GM12878 (cell line): ENCODE results near the gene RASSF6. TPM values are rescaled to one million over a fixed set of nuclear protein-coding genes. Genes with fewer than 3 reads are reported as not detected.

Experiments used
- ATAC-seq: fragments of 200-7000 bp; cut with Tn5 transposase; 3 replicates; pipeline ENCODE4 v1.9.1; 2020; ENCODE audit warnings: mild to moderate bottlenecking, moderate library complexity
- BruUV-seq: library from RNA; stranded (reverse); fragments of 400-500 nt; replicated peaks from 2 replicates; lab custom pipeline; 2021; lab: Mats Ljungman, UMichigan
- CTCF ChIA-PET: fragments of 300-600 bp; sonication (Branson Sonifier 250); formaldehyde crosslinking; extraction: SDS; loops from one replicate; lab custom pipeline; 2021; ENCODE audit warnings: inconsistent platforms; lab: Yijun Ruan, JAX
- POLR2A ChIA-PET: fragments of 350-600 bp; formaldehyde crosslinking; extraction: SDS; loops from one replicate; lab custom pipeline; 2021; ENCODE audit warnings: inconsistent platforms; lab: Charles Lee
- RAD21 ChIA-PET: fragments of 300-600 bp; sonication (Branson Sonifier 250); formaldehyde crosslinking; loops from one replicate; lab custom pipeline; 2023; ENCODE audit warnings: antibody characterized with exemption; ENCODE audit not compliant: unreplicated experiment; lab: Charles Lee
- SMC1A ChIA-PET: fragments of 300-600 bp; sonication (Branson Sonifier 250); formaldehyde crosslinking; loops from one replicate; lab custom pipeline; 2023; ENCODE audit not compliant: unreplicated experiment, uncharacterized antibody; lab: Charles Lee
- DNase-seq: peaks from one replicate; pipeline ENCODE4 v3.0.0-alpha.2; 2011; ENCODE audit warnings: low read depth, low spot score
- FAIRE-seq: peaks from 3 replicates; lab custom pipeline; 2011; peaks lifted over from hg19 to GRCh38; lab: Jason Lieb, UNC
- H2AFZ ChIP-seq: 2 replicates; pipeline ENCODE4 v1.6.0; 2011; ENCODE audit warnings: low read depth, low read length, control low read depth; ENCODE audit not compliant: control insufficient read depth
- H3K27ac ChIP-seq: 2 replicates; pipeline ENCODE4 v1.5.1; 2011; ENCODE audit warnings: control low read depth; ENCODE audit not compliant: control insufficient read depth, insufficient read depth
- H3K27me3 ChIP-seq, 2 experiments: replicated peaks in 1 of 2; 2 replicates each; pipeline versions ENCODE4 v1.6.0 to v1.6.1; 2011; ENCODE audit warnings: low read length in 1 of 2; ENCODE audit not compliant: control insufficient read depth in 2 of 2, insufficient read depth in 2 of 2
- H3K36me3 ChIP-seq, 2 experiments: 2 replicates each; pipeline ENCODE4 v1.5.1; 2011; ENCODE audit warnings: low read length in 1 of 2; ENCODE audit not compliant: control insufficient read depth in 2 of 2, insufficient read depth in 2 of 2
- H3K4me1 ChIP-seq: 2 replicates; pipeline ENCODE4 v1.6.1; 2011; ENCODE audit warnings: mild to moderate bottlenecking, low read length, moderate library complexity, mixed read lengths; ENCODE audit not compliant: control insufficient read depth, insufficient read depth
- H3K4me2 ChIP-seq: 2 replicates; pipeline ENCODE4 v1.6.0; 2011; ENCODE audit warnings: control low read depth; ENCODE audit not compliant: control insufficient read depth, insufficient read depth
- H3K4me3 ChIP-seq: fragments of 200-600 bp; sonication (generic); 2 replicates; pipeline ENCODE4 v1.5.1; 2016
- H3K79me2 ChIP-seq: 2 replicates; pipeline ENCODE4 v1.6.0; 2011; ENCODE audit warnings: low read length; ENCODE audit not compliant: control insufficient read depth, insufficient read depth
- H3K9ac ChIP-seq: 2 replicates; pipeline ENCODE4 v1.8.0; 2011; ENCODE audit warnings: low read length, control low read depth, mixed read lengths; ENCODE audit not compliant: control insufficient read depth, insufficient read depth
- H3K9me3 ChIP-seq: replicated peaks from 3 replicates; pipeline ENCODE4 v1.5.1; 2011; ENCODE audit warnings: mild to moderate bottlenecking, low read length; ENCODE audit not compliant: control insufficient read depth, insufficient read depth
- H4K20me1 ChIP-seq: 2 replicates; pipeline ENCODE4 v1.6.0; 2011; ENCODE audit not compliant: control insufficient read depth, insufficient read depth
- BHLHE40 ChIP-seq, 2 experiments: fragments of 450-650 bp in 1 of 2; IDR thresholded peaks; 2 replicates each; pipeline ENCODE4 v1.6.1; 2011 to 2017; ENCODE audit warnings: low read depth in 2 of 2, borderline replicate concordance in 1 of 2, improper control_type of control experiment in 1 of 2, low read length in 1 of 2, mild to moderate bottlenecking in 1 of 2
- EGR1 ChIP-seq, 2 experiments: IDR thresholded peaks; 1 replicate in 1 of 2; 2 replicates in 1 of 2; pipeline ENCODE4 v1.6.1; 2011 to 2012; ENCODE audit warnings: low read depth in 2 of 2, low read length in 2 of 2, borderline replicate concordance in 1 of 2, mild to moderate bottlenecking in 1 of 2, moderate library complexity in 1 of 2
- GABPA ChIP-seq: IDR thresholded peaks from 2 replicates; pipeline ENCODE4 v1.6.1; 2014; ENCODE audit warnings: antibody characterized with exemption, low read depth, mild to moderate bottlenecking, inconsistent platforms
- LARP7 ChIP-seq: fragments of 450-650 bp; IDR thresholded peaks from 2 replicates; pipeline ENCODE4 v1.6.1; 2017; ENCODE audit warnings: mild to moderate bottlenecking
- NRF1 ChIP-seq: conservative IDR thresholded peaks from 2 replicates; pipeline ENCODE4 v1.6.1; 2011; ENCODE audit warnings: mild to moderate bottlenecking, low read depth, low read length, improper control_type of control experiment
- PAX5 ChIP-seq: IDR thresholded peaks from 2 replicates; pipeline ENCODE4 v1.6.1; 2011; ENCODE audit warnings: low read depth, low read length, borderline replicate concordance
- POLR2A ChIP-seq: IDR thresholded peaks from 2 replicates; pipeline ENCODE4 v1.6.1; 2011; ENCODE audit warnings: low read depth, mild to moderate bottlenecking, low read length
- PRDM15 ChIP-seq: fragments of 450-650 bp; formaldehyde crosslinking; IDR thresholded peaks from 2 replicates; pipeline ENCODE4 v1.4.0; 2020; ENCODE audit warnings: mild to moderate bottlenecking, moderate library complexity
- RAD51 ChIP-seq: fragments of 450-650 bp; IDR thresholded peaks from 2 replicates; pipeline ENCODE4 v1.6.1; 2016; ENCODE audit warnings: moderate library complexity, mild to moderate bottlenecking, inconsistent platforms
- SP1 ChIP-seq: IDR thresholded peaks from one replicate; pipeline ENCODE4 v1.6.1; 2011; ENCODE audit warnings: low read depth, low read length
- SUPT20H ChIP-seq: IDR thresholded peaks from 2 replicates; pipeline ENCODE4 v1.6.1; 2011; ENCODE audit warnings: low read depth, mild to moderate bottlenecking, low read length, moderate library complexity, borderline replicate concordance; ENCODE audit not compliant: control insufficient read depth
- WGBS: methylation state at CpG from one replicate; pipeline ENCODE4 v1.1.6; 2016; ENCODE audit warnings: low lambda C conversion rate; ENCODE audit not compliant: insufficient replicate concordance, insufficient coverage; ENCODE audit errors: missing lambda C conversion rate; 5-methylcytosine and 5-hydroxymethylcytosine counted together
- in situ Hi-C: fragments of 300-500 bp; cut with MboI; formaldehyde crosslinking; loops from 9 replicates; pipeline ENCODE4 v1.14.3; 2018; ENCODE audit warnings: mixed read lengths
- intact Hi-C: fragments of 100-400 bp; cut with micrococcal nuclease; formaldehyde crosslinking; loops from one replicate; pipeline ENCODE4 v1.14.2; 2022; ENCODE audit not compliant: unreplicated experiment
- polyA plus RNA-seq, 11 experiments: library from polyadenylated mRNA; depleted of rRNA in 4 of 11; unstranded in 6 of 11; stranded (reverse) in 5 of 11; fragments of >200 nt; fragmentation: Nextera tagmentation in 4 of 11; fragmentation: Illumina TruSeq in 1 of 11; extraction: Ambion mirVana in 4 of 11; extraction: Trizol in 1 of 11; gene quantifications; 1 replicate in 1 of 11; 2 replicates in 10 of 11; pipeline versions ENCODE4 v1.2.1 to v1.2.3, GENCODE V29; 2011 to 2016; ENCODE audit warnings: inconsistent platforms in 2 of 11, missing spikeins in 2 of 11, low read depth in 1 of 11
- total RNA-seq, 4 experiments: library from RNA; depleted of rRNA in 3 of 4; stranded (reverse); fragments of >200 nt in 3 of 4; fragmentation: Illumina TruSeq in 1 of 4; extraction: Trizol in 1 of 4; gene quantifications; 2 replicates each; pipeline versions ENCODE4 v1.2.1 to v1.2.3, GENCODE V29; 2013 to 2021
- TF ChIP-seq, protein P1 (sequence below): fragments of 150-350 bp; IDR thresholded peaks from 2 replicates; pipeline ENCODE4 v1.6.1; 2016; ENCODE audit warnings: low read depth, low read length
- TF ChIP-seq, protein P2 (sequence below): fragments of 450-650 bp; IDR thresholded peaks from 2 replicates; pipeline ENCODE4 v1.6.1; 2016; ENCODE audit warnings: mild to moderate bottlenecking

Gene RASSF6
- total and polyA plus RNA-seq, 10 of the 15 experiments (the other 5 are each of a cell fraction or from before 2014, with no cell fraction given): 0.28 to 2.9 (median 0.54) TPM

GRCh38 chr4:73646117-73646516, 25.9 kb upstream of the RASSF6 start:
- no peak for ATAC-seq
- WGBS: 54% methylated on average over 6 of the region's 6 CpGs
- intact Hi-C loops: no loop called here
- no peak overlapping the region for H3K9ac ChIP-seq
- no peaks in the 10 kb centered on the region for H3K4me1 ChIP-seq
- no peaks in the 10 kb centered on the region for H3K36me3 ChIP-seq
- no peak overlapping the region for H3K4me3 ChIP-seq
- POLR2A ChIA-PET: no interaction called here
- H3K27me3 ChIP-seq: no peaks in the 10 kb centered on the region
- no peak overlapping the region for H3K27ac ChIP-seq
- RAD21 ChIA-PET: no interaction called here
- no peaks in the 10 kb centered on the region for H3K79me2 ChIP-seq
- H3K4me2 ChIP-seq: no peak overlapping the region
- H4K20me1 ChIP-seq: no peaks in the 10 kb centered on the region
- no peaks in the 10 kb centered on the region; the same call in 2 of the 3 replicates for H3K9me3 ChIP-seq
- H2AFZ ChIP-seq: no peak overlapping the region
- FAIRE-seq: no peak
- CTCF ChIA-PET: interaction anchor here (1.3 to 6.1 kb wide), 2 partner anchors 16 to 71 kb away, joined by 3 to 56 read pairs; no protein-coding TSS in a partner anchor
- in situ Hi-C loops: no loop called here
- no TSS peak for BruUV-seq
- no peak for DNase-seq
- SMC1A ChIA-PET: interaction anchor here (1.0 to 2.3 kb wide), 7 partner anchors 51 to 305 kb away, joined by 3 to 8 read pairs (median 4); no protein-coding TSS in a partner anchor
- TF ChIP-seq LARP7 (no peak), RAD51 (no peak), BHLHE40 (IDR thresholded peaks at IDR 0.05; ENCODE audit: borderline replicate concordance in 1 of 2, low read depth in 2 of 2, low read length in 1 of 2) (no peak), SUPT20H (no peak), PRDM15 (no peak), EGR1 (IDR thresholded peaks at IDR 0.05; ENCODE audit: borderline replicate concordance in 1 of 2, low read depth in 2 of 2, low read length in 2 of 2) (no peak), SP1 (no peak), PAX5 (no peak), GABPA (no peak), POLR2A (no peak), NRF1 (no peak)
- TF ChIP-seq, protein P1, sequence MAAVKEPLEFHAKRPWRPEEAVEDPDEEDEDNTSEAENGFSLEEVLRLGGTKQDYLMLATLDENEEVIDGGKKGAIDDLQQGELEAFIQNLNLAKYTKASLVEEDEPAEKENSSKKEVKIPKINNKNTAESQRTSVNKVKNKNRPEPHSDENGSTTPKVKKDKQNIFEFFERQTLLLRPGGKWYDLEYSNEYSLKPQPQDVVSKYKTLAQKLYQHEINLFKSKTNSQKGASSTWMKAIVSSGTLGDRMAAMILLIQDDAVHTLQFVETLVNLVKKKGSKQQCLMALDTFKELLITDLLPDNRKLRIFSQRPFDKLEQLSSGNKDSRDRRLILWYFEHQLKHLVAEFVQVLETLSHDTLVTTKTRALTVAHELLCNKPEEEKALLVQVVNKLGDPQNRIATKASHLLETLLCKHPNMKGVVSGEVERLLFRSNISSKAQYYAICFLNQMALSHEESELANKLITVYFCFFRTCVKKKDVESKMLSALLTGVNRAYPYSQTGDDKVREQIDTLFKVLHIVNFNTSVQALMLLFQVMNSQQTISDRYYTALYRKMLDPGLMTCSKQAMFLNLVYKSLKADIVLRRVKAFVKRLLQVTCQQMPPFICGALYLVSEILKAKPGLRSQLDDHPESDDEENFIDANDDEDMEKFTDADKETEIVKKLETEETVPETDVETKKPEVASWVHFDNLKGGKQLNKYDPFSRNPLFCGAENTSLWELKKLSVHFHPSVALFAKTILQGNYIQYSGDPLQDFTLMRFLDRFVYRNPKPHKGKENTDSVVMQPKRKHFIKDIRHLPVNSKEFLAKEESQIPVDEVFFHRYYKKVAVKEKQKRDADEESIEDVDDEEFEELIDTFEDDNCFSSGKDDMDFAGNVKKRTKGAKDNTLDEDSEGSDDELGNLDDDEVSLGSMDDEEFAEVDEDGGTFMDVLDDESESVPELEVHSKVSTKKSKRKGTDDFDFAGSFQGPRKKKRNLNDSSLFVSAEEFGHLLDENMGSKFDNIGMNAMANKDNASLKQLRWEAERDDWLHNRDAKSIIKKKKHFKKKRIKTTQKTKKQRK: no peak
- TF ChIP-seq, protein P2, sequence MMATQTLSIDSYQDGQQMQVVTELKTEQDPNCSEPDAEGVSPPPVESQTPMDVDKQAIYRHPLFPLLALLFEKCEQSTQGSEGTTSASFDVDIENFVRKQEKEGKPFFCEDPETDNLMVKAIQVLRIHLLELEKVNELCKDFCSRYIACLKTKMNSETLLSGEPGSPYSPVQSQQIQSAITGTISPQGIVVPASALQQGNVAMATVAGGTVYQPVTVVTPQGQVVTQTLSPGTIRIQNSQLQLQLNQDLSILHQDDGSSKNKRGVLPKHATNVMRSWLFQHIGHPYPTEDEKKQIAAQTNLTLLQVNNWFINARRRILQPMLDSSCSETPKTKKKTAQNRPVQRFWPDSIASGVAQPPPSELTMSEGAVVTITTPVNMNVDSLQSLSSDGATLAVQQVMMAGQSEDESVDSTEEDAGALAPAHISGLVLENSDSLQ: no peak
